A549 (cell line): ENCODE measurements around the gene NOXO1. TPM values are rescaled to one million over a fixed set of nuclear protein-coding genes. Genes with fewer than 3 reads are reported as not detected.

Experiments used
- ATAC-seq, 2 experiments: fragments of 200-7000 bp in 1 of 2; fragments of >200 bp in 1 of 2; cut with Nextera tagmentation in 1 of 2; cut with Tn5 transposase in 1 of 2; 3 replicates each; pipeline versions ENCODE4 v1.8.0 to v1.9.1; 2018 to 2020; ENCODE audit warnings: mild to moderate bottlenecking in 1 of 2, moderate library complexity in 1 of 2
- CTCF ChIA-PET: fragments of 300-600 bp; sonication (Branson Sonifier 250); formaldehyde crosslinking; extraction: SDS; loops from one replicate; lab custom pipeline; 2021; ENCODE audit warnings: antibody characterized with exemption, inconsistent platforms; lab: Yijun Ruan, JAX
- POLR2A ChIA-PET: fragments of 350-600 bp; formaldehyde crosslinking; extraction: SDS; loops from one replicate; lab custom pipeline; 2021; ENCODE audit warnings: antibody characterized with exemption, inconsistent platforms; lab: Yijun Ruan, JAX
- DNase-seq, 2 experiments: peaks; one replicate each; pipeline versions ENCODE4 v3.0.0 to v3.0.0-alpha.2; 2011 to 2016; ENCODE audit warnings: low read depth in 1 of 2, low spot score in 1 of 2
- FAIRE-seq: peaks from 2 replicates; lab custom pipeline; 2011; peaks lifted over from hg19 to GRCh38; lab: Jason Lieb, UNC
- H3K27ac ChIP-seq, 2 experiments: fragments of >200 bp; sonication (Bioruptor Twin); formaldehyde crosslinking; 3 replicates each; pipeline ENCODE4 v1.5.1; 2016 to 2017
- H3K4me1 ChIP-seq: fragments of >200 bp; sonication (Bioruptor Twin); formaldehyde crosslinking; 3 replicates; pipeline ENCODE4 v1.6.1; 2016
- H3K4me2 ChIP-seq: fragments of >200 bp; sonication (Bioruptor Twin); formaldehyde crosslinking; 3 replicates; pipeline ENCODE4 v1.6.1; 2016
- H3K4me3 ChIP-seq: fragments of >200 bp; sonication (Bioruptor Twin); formaldehyde crosslinking; 3 replicates; pipeline ENCODE4 v1.5.1; 2016
- H3K9me3 ChIP-seq: fragments of >200 bp; sonication (Bioruptor Twin); formaldehyde crosslinking; 3 replicates; pipeline ENCODE4 v1.6.1; 2016
- BHLHE40 ChIP-seq: IDR thresholded peaks from 2 replicates; pipeline ENCODE4 v1.6.1; 2012; ENCODE audit warnings: low read depth, low read length, inconsistent platforms
- CBX2 ChIP-seq: fragments of 200-600 bp; sonication (generic); IDR thresholded peaks from 2 replicates; pipeline ENCODE4 v1.6.1; 2016; ENCODE audit warnings: low read depth, mild to moderate bottlenecking, borderline replicate concordance
- CBX8 ChIP-seq: fragments of 200-600 bp; sonication (generic); IDR thresholded peaks from 2 replicates; pipeline ENCODE4 v1.6.1; 2016
- CHD2 ChIP-seq: fragments of 150-350 bp; IDR thresholded peaks from 2 replicates; pipeline ENCODE4 v1.6.1; 2014; ENCODE audit warnings: low read length; ENCODE audit not compliant: partially characterized antibody
- CHD4 ChIP-seq: fragments of 200-600 bp; sonication (generic); IDR thresholded peaks from 2 replicates; pipeline ENCODE4 v1.6.1; 2016; ENCODE audit warnings: antibody characterized with exemption, mild to moderate bottlenecking, borderline replicate concordance
- EHF ChIP-seq: fragments of 250-450 bp; sonication (Bioruptor Pico); IDR thresholded peaks from 2 replicates; pipeline ENCODE4 v1.5.0; 2020; ENCODE audit warnings: mild to moderate bottlenecking
- EHMT2 ChIP-seq: fragments of 200-600 bp; sonication (generic); IDR thresholded peaks from 2 replicates; pipeline ENCODE4 v1.6.1; 2016; ENCODE audit warnings: antibody characterized with exemption, low read depth, mild to moderate bottlenecking, moderate library complexity
- ESRRA ChIP-seq: fragments of 150-350 bp; IDR thresholded peaks from 2 replicates; pipeline ENCODE4 v1.6.1; 2014; ENCODE audit warnings: mild to moderate bottlenecking, low read length, borderline replicate concordance
- FOSL2 ChIP-seq, 2 experiments: fragments of 450-650 bp in 1 of 2; fragments of >200 bp in 1 of 2; sonication (Bioruptor Twin) in 1 of 2; formaldehyde crosslinking; IDR thresholded peaks; 2 replicates each; pipeline versions ENCODE4 v1.5.0 to v1.6.1; 2016 to 2020; ENCODE audit warnings: mild to moderate bottlenecking in 1 of 2, moderate library complexity in 1 of 2
- GATA3 ChIP-seq: IDR thresholded peaks from 2 replicates; pipeline ENCODE4 v1.6.1; 2012; ENCODE audit warnings: borderline replicate concordance
- HDAC2 ChIP-seq: fragments of 200-600 bp; sonication (generic); IDR thresholded peaks from 2 replicates; pipeline ENCODE4 v1.6.1; 2016
- HEYL ChIP-seq: fragments of 250-450 bp; sonication (Bioruptor Pico); IDR thresholded peaks from 2 replicates; pipeline ENCODE4 v1.8.0; 2021; ENCODE audit warnings: mild to moderate bottlenecking, moderate library complexity
- HOXB5 ChIP-seq: fragments of 250-450 bp; sonication (Bioruptor Pico); IDR thresholded peaks from 2 replicates; pipeline ENCODE4 v1.5.0; 2020; ENCODE audit warnings: mild to moderate bottlenecking, moderate library complexity
- KDM1A ChIP-seq: fragments of 200-600 bp; sonication (generic); IDR thresholded peaks from 2 replicates; pipeline ENCODE4 v1.6.1; 2016; ENCODE audit warnings: low read depth, mild to moderate bottlenecking
- MAFK ChIP-seq: fragments of 450-650 bp; IDR thresholded peaks from 2 replicates; pipeline ENCODE4 v1.6.1; 2014; ENCODE audit not compliant: partially characterized antibody
- MAX ChIP-seq: IDR thresholded peaks from 2 replicates; pipeline ENCODE4 v1.6.1; 2012
- MAZ ChIP-seq: fragments of 150-350 bp; IDR thresholded peaks from 2 replicates; pipeline ENCODE4 v1.6.1; 2014; ENCODE audit warnings: antibody characterized with exemption, low read depth, low read length, borderline replicate concordance
- NR3C1 ChIP-seq: fragments of >200 bp; sonication (Bioruptor Twin); formaldehyde crosslinking; IDR thresholded peaks from 3 replicates; pipeline ENCODE4 v1.6.1; 2017
- POLR2A ChIP-seq: IDR thresholded peaks from 2 replicates; pipeline ENCODE4 v1.6.1; 2012; ENCODE audit warnings: mild to moderate bottlenecking, low read length
- POLR2AphosphoS2 ChIP-seq: conservative IDR thresholded peaks from 2 replicates; pipeline ENCODE4 v1.6.1; 2012; ENCODE audit warnings: low read length, improper control_type of control experiment, inconsistent platforms
- RARB ChIP-seq: fragments of 250-450 bp; sonication (Bioruptor Pico); IDR thresholded peaks from 2 replicates; pipeline ENCODE4 v1.8.0; 2021; ENCODE audit warnings: mild to moderate bottlenecking, moderate library complexity
- SMC3 ChIP-seq: fragments of >200 bp; sonication (Bioruptor Twin); formaldehyde crosslinking; IDR thresholded peaks from 3 replicates; pipeline ENCODE4 v1.6.1; 2018; ENCODE audit warnings: inconsistent platforms
- SREBF2 ChIP-seq: fragments of 450-650 bp; IDR thresholded peaks from 2 replicates; pipeline ENCODE4 v1.6.1; 2014; ENCODE audit warnings: mild to moderate bottlenecking, moderate library complexity
- TP53 ChIP-seq: fragments of 250-450 bp; sonication (Bioruptor Pico); IDR thresholded peaks from 2 replicates; pipeline ENCODE4 v1.5.0; 2021; ENCODE audit warnings: mild to moderate bottlenecking, moderate library complexity
- ZC3H11A ChIP-seq: fragments of 450-650 bp; IDR thresholded peaks from 2 replicates; pipeline ENCODE4 v1.6.1; 2014; ENCODE audit warnings: antibody characterized with exemption, mild to moderate bottlenecking
- ZFP36 ChIP-seq: fragments of 450-650 bp; IDR thresholded peaks from 2 replicates; pipeline ENCODE4 v1.6.1; 2014; ENCODE audit warnings: borderline replicate concordance; ENCODE audit not compliant: partially characterized antibody
- ZNF302 ChIP-seq: fragments of 250-450 bp; sonication (Bioruptor Pico); IDR thresholded peaks from 2 replicates; pipeline ENCODE4 v1.9.0; 2021; ENCODE audit warnings: inconsistent platforms, mild to moderate bottlenecking, moderate library complexity
- WGBS: methylation state at CpG from one replicate; pipeline ENCODE4 v1.1.6; 2017; ENCODE audit errors: missing lambda C conversion rate; 5-methylcytosine and 5-hydroxymethylcytosine counted together
- polyA plus RNA-seq, 4 experiments: library from polyadenylated mRNA; depleted of rRNA in 3 of 4; stranded (reverse); fragments of >200 nt; fragmentation: RNase III in 1 of 4; extraction: RNeasy Plus Mini Kit Qiagen cat#74134 plus additional on column Dnase treatment in 1 of 4; gene quantifications; 2 replicates in 3 of 4; 3 replicates in 1 of 4; pipeline ENCODE4 v1.2.3, GENCODE V29; 2011 to 2017

The NOXO1 gene
- polyA plus RNA-seq, 2 of the 4 experiments (the other 2 are of a cell fraction), result 0.32 TPM; not detected in 1

- TF ChIP-seq KDM1A, result no peak
- no peak for TF ChIP-seq EHMT2
- TF ChIP-seq TP53 (CRISPR knock-in tag), result no peak
- TF ChIP-seq HEYL (CRISPR knock-in tag), result no peak
- no peak for TF ChIP-seq FOSL2 (IDR thresholded peaks at IDR 0.05)
- TF ChIP-seq FOSL2 (CRISPR knock-in tag; IDR thresholded peaks at IDR 0.05), result no peak
- no peak for TF ChIP-seq MAX
- TF ChIP-seq MAFK, result no peak
- TF ChIP-seq CHD4, result no peak
- no peak for TF ChIP-seq RARB (CRISPR knock-in tag)
- TF ChIP-seq CBX2, result no peak
- TF ChIP-seq POLR2AphosphoS2, result no peak
- no peak for TF ChIP-seq MAZ
- TF ChIP-seq, all 56 proteins: peak for 0
- H3K27ac ChIP-seq, result no peak overlapping the region
- POLR2A ChIA-PET, result interaction anchor here (1.3 kb wide), 1 partner anchor 18 kb away, joined by 6 read pairs; the partner anchor contains the start of gene RPS2
- DNase-seq (no peak), FAIRE-seq (no peak), ATAC-seq (no peak)
- H3K4me3 ChIP-seq, result no peak overlapping the region
- H3K4me2 ChIP-seq, result no peak overlapping the region
- CTCF ChIA-PET, result interaction anchor here (0.8 to 2.5 kb wide), 8 partner anchors 8 to 83 kb away, joined by 3 to 11 read pairs (median 3); partner anchors contain the start of genes NDUFB10 and RPL3L
- H3K9me3 ChIP-seq, result no peaks in the 10 kb centered on the region
- peaks cover 11% of the 10 kb centered on the region for H3K4me1 ChIP-seq
- 92% methylated on average over 19 of the region's 38 CpGs for WGBS
Measured at GRCh38 chr16:1946495-1947368, 34.5 kb downstream of the NOXO1 start.

- Histone ChIP-seq H3K9me3 (no peaks in the 10 kb centered on the region), H3K4me1 (peaks cover 19% of the 10 kb centered on the region), H3K27ac (no peak overlapping the region), H3K4me2 (no peak overlapping the region), H3K4me3 (no peak overlapping the region)
- ATAC-seq, result no peak
- no peak for FAIRE-seq
- POLR2A ChIA-PET, result interaction anchor here (1.3 kb wide), 1 partner anchor 19 kb away, joined by 6 read pairs; the partner anchor contains the start of gene RPS2
- no peak for DNase-seq
- 79% methylated on average over 19 of the region's 19 CpGs for WGBS
- TF ChIP-seq MAFK (no peak), SREBF2 (no peak), NR3C1 (no peak), POLR2AphosphoS2 (no peak), MAX (no peak), HDAC2 (no peak), TP53 (CRISPR knock-in tag) (no peak), GATA3 (no peak), CBX8 (no peak)
- TF ChIP-seq, all 56 proteins: peak for 0
- CTCF ChIA-PET, result interaction anchor here (0.8 to 2.5 kb wide), 10 partner anchors 9 to 82 kb away, joined by 3 to 11 read pairs (median 4); partner anchors contain the start of genes NDUFB10 and RPL3L
Measured at GRCh38 chr16:1945559-1946391, 35.5 kb downstream of the NOXO1 start.

GRCh38 chr16:1944612-1945199, 36.6 kb downstream of the NOXO1 start:
- FAIRE-seq (no peak), DNase-seq (no peak)
- POLR2A ChIA-PET, result interaction anchor here (0.6 to 1.9 kb wide), 2 partner anchors 16 to 211 kb away, joined by 4 to 9 read pairs; partner anchors contain the start of gene TRAF7
- H3K4me2 ChIP-seq, result no peak overlapping the region
- peaks cover 19% of the 10 kb centered on the region for H3K4me1 ChIP-seq
- CTCF ChIA-PET, result interaction anchor here (1.7 to 2.3 kb wide), 4 partner anchors 9 to 76 kb away, joined by 3 to 8 read pairs (median 6); partner anchors contain the start of gene RPL3L
- TF ChIP-seq EHF (no peak), SMC3 (no peak), POLR2A (no peak), ZFP36 (no peak), HOXB5 (CRISPR knock-in tag) (no peak), CHD2 (no peak), KDM1A (no peak), ZNF302 (CRISPR knock-in tag) (no peak), ESRRA (no peak), MAFK (no peak), NR3C1 (no peak), BHLHE40 (no peak), ZC3H11A (no peak)
- TF ChIP-seq, all 56 proteins: peak for 0
- Histone ChIP-seq H3K4me3 (no peak overlapping the region), H3K9me3 (no peaks in the 10 kb centered on the region), H3K27ac (no peak overlapping the region)
- WGBS, result 94% methylated on average over 16 of the region's 21 CpGs
- no peak for ATAC-seq
